Vagina (tissue), 2 donors: Measurements from ENCODE around the gene MTHFSD. TPM values are rescaled to one million over a fixed set of nuclear protein-coding genes. Genes with fewer than 3 reads are reported as not detected.

Experiments
- DNase-seq, 2 donors: peaks; one replicate each; pipeline ENCODE4 v3.0.0-alpha.2; 2017; ENCODE audit errors: extremely low spot score in 2 of 2
- H3K27ac ChIP-seq: fragments of 200-600 bp; sonication (generic); one replicate; pipeline ENCODE4 v1.5.1; 2019
- H3K27me3 ChIP-seq: fragments of 200-600 bp; sonication (generic); one replicate; pipeline ENCODE4 v1.5.1; 2019
- H3K36me3 ChIP-seq, 2 donors: fragments of 200-600 bp; sonication (generic); one replicate each; pipeline ENCODE4 v1.5.1; 2017 to 2019
- H3K4me1 ChIP-seq: fragments of 200-600 bp; sonication (generic); one replicate; pipeline ENCODE4 v1.5.1; 2019
- H3K4me3 ChIP-seq, 2 donors: fragments of 200-600 bp; sonication (generic); 1 replicate in 1 of 2; 2 replicates in 1 of 2; pipeline ENCODE4 v1.5.1; 2016 to 2019
- H3K9me3 ChIP-seq: fragments of 200-600 bp; sonication (generic); one replicate; pipeline ENCODE4 v1.5.1; 2019
- POLR2A ChIP-seq, 2 donors: fragments of 450-650 bp; IDR thresholded peaks; one replicate each; pipeline ENCODE4 v1.6.1; 2017; ENCODE audit warnings: antibody characterized with exemption in 2 of 2, mild to moderate bottlenecking in 2 of 2, moderate library complexity in 2 of 2
- POLR2AphosphoS5 ChIP-seq, 2 donors: sonication (generic); formaldehyde crosslinking; IDR thresholded peaks; one replicate each; pipeline ENCODE4 v1.9.0; 2017; ENCODE audit warnings: antibody characterized with exemption in 2 of 2, mild to moderate bottlenecking in 2 of 2, low read depth in 1 of 2; ENCODE audit not compliant: insufficient read depth in 1 of 2
- intact Hi-C: fragments of 100-400 bp; cut with DNase I; formaldehyde crosslinking; loops from one replicate; pipeline ENCODE4 v1.15.1; 2023
- total RNA-seq: library from RNA; depleted of rRNA; stranded (reverse); fragments of >200 nt; gene quantifications from one replicate; pipeline ENCODE4 v1.2.3, GENCODE V29; 2016
- TF ChIP-seq, protein P1 (sequence below), 3 experiments: fragments of 450-650 bp in 2 of 3; fragments of 200-600 bp in 1 of 3; sonication (generic) in 1 of 3; IDR thresholded peaks; one replicate each; pipeline ENCODE4 v1.5.1; 2017 to 2019; ENCODE audit warnings: antibody characterized with exemption in 3 of 3, mild to moderate bottlenecking in 2 of 3, moderate library complexity in 2 of 3

MTHFSD gene
- total RNA-seq, 1 donor from 2014 or later, result 20.4 TPM

GRCh38 chr16:86581458-86581857 is 26.4 kb upstream of the MTHFSD start:
- no peak overlapping the region for H3K27ac ChIP-seq
- TF ChIP-seq, protein P1, sequence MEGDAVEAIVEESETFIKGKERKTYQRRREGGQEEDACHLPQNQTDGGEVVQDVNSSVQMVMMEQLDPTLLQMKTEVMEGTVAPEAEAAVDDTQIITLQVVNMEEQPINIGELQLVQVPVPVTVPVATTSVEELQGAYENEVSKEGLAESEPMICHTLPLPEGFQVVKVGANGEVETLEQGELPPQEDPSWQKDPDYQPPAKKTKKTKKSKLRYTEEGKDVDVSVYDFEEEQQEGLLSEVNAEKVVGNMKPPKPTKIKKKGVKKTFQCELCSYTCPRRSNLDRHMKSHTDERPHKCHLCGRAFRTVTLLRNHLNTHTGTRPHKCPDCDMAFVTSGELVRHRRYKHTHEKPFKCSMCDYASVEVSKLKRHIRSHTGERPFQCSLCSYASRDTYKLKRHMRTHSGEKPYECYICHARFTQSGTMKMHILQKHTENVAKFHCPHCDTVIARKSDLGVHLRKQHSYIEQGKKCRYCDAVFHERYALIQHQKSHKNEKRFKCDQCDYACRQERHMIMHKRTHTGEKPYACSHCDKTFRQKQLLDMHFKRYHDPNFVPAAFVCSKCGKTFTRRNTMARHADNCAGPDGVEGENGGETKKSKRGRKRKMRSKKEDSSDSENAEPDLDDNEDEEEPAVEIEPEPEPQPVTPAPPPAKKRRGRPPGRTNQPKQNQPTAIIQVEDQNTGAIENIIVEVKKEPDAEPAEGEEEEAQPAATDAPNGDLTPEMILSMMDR (IDR thresholded peaks at IDR 0.05), result no peak
- TF ChIP-seq POLR2AphosphoS5 (IDR thresholded peaks at IDR 0.05; ENCODE audit: insufficient read depth in 1 of 2, low read depth in 1 of 2) (no peak), POLR2A (IDR thresholded peaks at IDR 0.05) (no peak)
- no peaks in the 10 kb centered on the region for H3K9me3 ChIP-seq
- peaks cover 3% of the 10 kb centered on the region for H3K27me3 ChIP-seq
- H3K4me3 ChIP-seq, result no peak overlapping the region
- DNase-seq, result no peak
- intact Hi-C loops, result no loop called here
- H3K36me3 ChIP-seq, result no peaks in the 10 kb centered on the region
- peaks cover 5% of the 10 kb centered on the region for H3K4me1 ChIP-seq

- Histone ChIP-seq H3K27me3 (peaks cover 3% of the 10 kb centered on the region), H3K27ac (no peak overlapping the region)
Observed at GRCh38 chr16:86580791-86581170, 25.7 kb upstream of the MTHFSD start.

GRCh38 chr16:86580063-86580790 is 25.2 kb upstream of the MTHFSD start:
- Histone ChIP-seq H3K9me3 (no peaks in the 10 kb centered on the region), H3K36me3 (no peaks in the 10 kb centered on the region), H3K4me3 (no peak overlapping the region), H3K27ac (no peak overlapping the region), H3K27me3 (peaks cover 3% of the 10 kb centered on the region), H3K4me1 (peaks cover 13% of the 10 kb centered on the region)
- no peak for TF ChIP-seq POLR2A (IDR thresholded peaks at IDR 0.05)
- TF ChIP-seq POLR2AphosphoS5 (IDR thresholded peaks at IDR 0.05; ENCODE audit: insufficient read depth in 1 of 2, low read depth in 1 of 2), result no peak
- TF ChIP-seq, protein P1 (IDR thresholded peaks at IDR 0.05), result no peak
- no peak for DNase-seq
- intact Hi-C loops, result no loop called here

More at GRCh38 chr16:86580791-86581170, 25.7 kb upstream of the MTHFSD start:
- Histone ChIP-seq H3K4me3 (no peak overlapping the region), H3K4me1 (peaks cover 8% of the 10 kb centered on the region), H3K36me3 (no peaks in the 10 kb centered on the region), H3K9me3 (no peaks in the 10 kb centered on the region)
- DNase-seq, result no peak
- intact Hi-C loops, result no loop called here
- TF ChIP-seq, protein P1 (IDR thresholded peaks at IDR 0.05), result no peak
- TF ChIP-seq POLR2AphosphoS5 (IDR thresholded peaks at IDR 0.05; ENCODE audit: insufficient read depth in 1 of 2, low read depth in 1 of 2) (no peak), POLR2A (IDR thresholded peaks at IDR 0.05) (no peak)

DNA sequence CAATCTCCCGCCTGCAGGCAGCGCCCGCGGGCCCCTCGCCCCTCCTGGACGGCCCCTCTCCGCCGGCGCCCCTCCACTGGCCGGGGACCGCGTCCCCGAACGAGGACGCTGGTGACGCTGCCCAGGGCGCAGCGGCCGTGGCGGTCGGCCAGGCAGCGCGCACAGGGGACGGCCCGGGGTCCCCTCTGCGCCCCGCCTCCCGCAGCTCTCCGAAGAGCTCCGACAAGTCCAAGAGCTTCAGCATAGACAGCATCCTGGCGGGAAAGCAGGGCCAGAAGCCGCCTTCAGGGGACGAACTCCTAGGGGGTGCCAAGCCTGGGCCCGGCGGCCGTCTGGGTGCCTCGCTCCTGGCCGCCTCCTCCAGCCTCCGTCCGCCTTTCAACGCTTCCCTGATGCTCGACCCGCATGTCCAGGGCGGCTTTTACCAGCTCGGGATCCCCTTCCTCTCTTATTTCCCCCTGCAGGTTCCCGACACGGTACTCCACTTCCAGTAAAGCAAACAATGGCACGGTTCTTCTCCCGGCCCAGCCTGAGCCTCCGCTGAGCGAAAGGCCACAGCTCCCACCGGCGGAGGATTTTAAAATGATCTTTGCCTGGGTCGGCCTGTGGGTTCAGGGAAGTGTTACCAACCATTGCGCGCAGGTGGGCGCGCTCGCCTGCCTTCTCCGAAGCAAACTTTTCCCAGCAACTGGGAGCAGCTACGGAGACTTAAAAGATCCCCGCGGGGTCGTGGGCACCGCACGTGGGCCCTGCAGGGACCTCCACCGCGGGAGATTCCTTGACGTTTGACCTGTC is 24.4 kb upstream of the MTHFSD start:
- Histone ChIP-seq H3K4me3 (peak overlapping the region in 1 of 2 donors; percentile 5), H3K9me3 (no peaks in the 10 kb centered on the region), H3K27me3 (peaks cover 3% of the 10 kb centered on the region), H3K4me1 (peaks cover 14% of the 10 kb centered on the region), H3K36me3 (no peaks in the 10 kb centered on the region), H3K27ac (no peak overlapping the region)
- TF ChIP-seq, protein P1 (IDR thresholded peaks at IDR 0.05), result no peak
- TF ChIP-seq POLR2AphosphoS5 (IDR thresholded peaks at IDR 0.05; ENCODE audit: insufficient read depth in 1 of 2, low read depth in 1 of 2), result no peak
- no peak for TF ChIP-seq POLR2A (IDR thresholded peaks at IDR 0.05)
- DNase-seq, result no peak
- intact Hi-C loops, result no loop called here
